Keratinocyte (primary cell): ENCODE measurements around the gene CXorf49B. TPM values are rescaled to one million over a fixed set of nuclear protein-coding genes. Genes with fewer than 3 reads are reported as not detected.
"Not testable (repeated sequence)": the region's sequence is repeated elsewhere in the genome, so short reads cannot be mapped to it uniquely, and the experiment has no call there.

Experiments
- DNase-seq: peaks from one replicate; pipeline ENCODE4 v3.0.0-alpha.2; 2011; ENCODE audit warnings: low read depth, missing footprints, low spot score
- FAIRE-seq: peaks from 2 replicates; lab custom pipeline; 2011; peaks lifted over from hg19 to GRCh38; lab: Jason Lieb, UNC
- H2AFZ ChIP-seq: 2 replicates; pipeline ENCODE4 v1.6.0; 2012; ENCODE audit warnings: low read length, control low read depth, inconsistent platforms; ENCODE audit not compliant: control insufficient read depth
- H3K27ac ChIP-seq: 2 replicates; pipeline ENCODE4 v1.5.1; 2011; ENCODE audit warnings: low read length; ENCODE audit not compliant: control insufficient read depth, insufficient read depth
- H3K27me3 ChIP-seq: 3 replicates; pipeline ENCODE4 v1.6.0; 2011; ENCODE audit warnings: low read length; ENCODE audit not compliant: control insufficient read depth, insufficient read depth; ENCODE audit errors: extremely low read depth
- H3K36me3 ChIP-seq, 2 experiments: 2 replicates in 1 of 2; 3 replicates in 1 of 2; pipeline ENCODE4 v1.5.1; 2011; ENCODE audit warnings: low read length in 2 of 2, mild to moderate bottlenecking in 1 of 2; ENCODE audit not compliant: control insufficient read depth in 2 of 2, insufficient read depth in 2 of 2; ENCODE audit errors: extremely low read depth in 1 of 2
- H3K4me1 ChIP-seq: 3 replicates; pipeline ENCODE4 v1.5.1; 2011; ENCODE audit warnings: low read length; ENCODE audit not compliant: control insufficient read depth, insufficient read depth; ENCODE audit errors: extremely low read depth
- H3K4me2 ChIP-seq: 3 replicates; pipeline ENCODE4 v1.6.0; 2011; ENCODE audit warnings: low read depth, low read length; ENCODE audit not compliant: control insufficient read depth, insufficient read depth; ENCODE audit errors: extremely low read depth
- H3K4me3 ChIP-seq, 3 experiments: fragments of 200-600 bp in 1 of 3; sonication (generic) in 1 of 3; 2 replicates in 2 of 3; 3 replicates in 1 of 3; pipeline ENCODE4 v1.5.1; 2011 to 2016; ENCODE audit warnings: low read length in 3 of 3, mild to moderate bottlenecking in 3 of 3, control low read depth in 2 of 3, inconsistent platforms in 1 of 3, low read depth in 1 of 3, mixed read lengths in 1 of 3, mixed run types in 1 of 3, moderate library complexity in 1 of 3; ENCODE audit not compliant: control insufficient read depth in 2 of 3, insufficient read depth in 2 of 3; ENCODE audit errors: extremely low read depth in 1 of 3
- H3K79me2 ChIP-seq: 2 replicates; pipeline ENCODE4 v1.6.0; 2012; ENCODE audit warnings: low read length; ENCODE audit not compliant: control insufficient read depth, insufficient read depth
- H3K9ac ChIP-seq: 3 replicates; pipeline ENCODE4 v1.6.0; 2011; ENCODE audit warnings: low read length; ENCODE audit not compliant: control insufficient read depth, insufficient read depth; ENCODE audit errors: extremely low read depth
- H3K9me1 ChIP-seq: 3 replicates; pipeline ENCODE4 v1.6.0; 2011; ENCODE audit warnings: low read length; ENCODE audit not compliant: control insufficient read depth, insufficient read depth; ENCODE audit errors: extremely low read depth
- H3K9me3 ChIP-seq: 2 replicates; pipeline ENCODE4 v1.5.1; 2012; ENCODE audit warnings: low read depth, low read length; ENCODE audit not compliant: control insufficient read depth
- H4K20me1 ChIP-seq: 3 replicates; pipeline ENCODE4 v1.6.0; 2011; ENCODE audit warnings: low read length; ENCODE audit not compliant: control insufficient read depth, insufficient read depth; ENCODE audit errors: extremely low read depth
- dilution Hi-C: fragments of 300-500 bp; cut with MboI; formaldehyde crosslinking; loops from one replicate; pipeline ENCODE4 v1.7.0; 2020; ENCODE audit warnings: low sequenced_read_pairs; ENCODE audit not compliant: extremely low pct_ligation_motif_present
- polyA minus RNA-seq, 3 experiments: library from RNA; depleted of rRNA, polyadenylated mRNA; stranded (reverse); fragments of >200 nt; gene quantifications; 1 replicate in 1 of 3; 2 replicates in 1 of 3; 3 replicates in 1 of 3; pipeline ENCODE4 v1.2.3, GENCODE V29; 2011
- polyA plus RNA-seq, 5 experiments: library from polyadenylated mRNA; depleted of rRNA in 3 of 5; stranded (reverse) in 3 of 5; stranded (forward) in 1 of 5; unstranded in 1 of 5; fragments of >200 nt; gene quantifications; 1 replicate in 1 of 5; 2 replicates in 3 of 5; 3 replicates in 1 of 5; pipeline versions ENCODE4 v1.2.1 to v1.2.3, GENCODE V29; 2011 to 2012; ENCODE audit warnings: missing spikeins in 2 of 5, low read depth in 1 of 5, low replicate concordance in 1 of 5

Gene CXorf49B
- polyA plus RNA-seq (not detected in 3 replicates), polyA minus RNA-seq (not detected in 3 replicates)
- not detected for polyA plus RNA-seq (2011; ENCODE audit: low read depth)
- not detected in 2 replicates for polyA plus RNA-seq (2011; cell fraction: cytosol; rRNA removed)
- not detected in 2 replicates for polyA plus RNA-seq (2011; cell fraction: nucleus; rRNA removed)
- not detected in 2 replicates for polyA plus RNA-seq (2012; ENCODE audit: low replicate concordance)
- polyA minus RNA-seq (2011; cell fraction: cytosol; rRNA and poly(A)+ RNA removed): not detected
- polyA minus RNA-seq (2011; cell fraction: nucleus; rRNA and poly(A)+ RNA removed): not detected in 2 replicates

DNA sequence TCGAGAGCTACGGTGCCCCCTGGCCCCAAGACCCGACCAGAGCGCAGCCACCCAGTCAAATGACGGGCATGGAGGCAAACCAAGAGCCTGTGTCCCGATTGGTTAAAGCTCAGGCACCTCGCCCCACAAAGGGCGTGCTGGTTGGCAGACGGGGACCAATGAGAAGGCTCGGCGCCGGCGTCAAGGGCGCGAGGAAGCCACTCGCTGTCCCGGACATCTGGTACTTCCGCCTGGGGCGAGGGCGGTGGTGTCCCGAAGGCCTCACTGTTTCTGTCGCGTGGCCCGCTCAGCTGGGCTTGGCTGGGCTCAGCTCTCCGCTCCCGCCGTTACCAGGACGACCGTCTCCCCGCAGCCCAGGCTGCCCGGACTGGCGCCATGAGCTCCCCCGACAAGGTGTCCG, at the start of gene CXorf49B:
Gene CXorf49B (plus strand): TSS at position 301 of the 400 bp plus-strand sequence. CDS start 75 bp downstream, at position 376.
- H3K9me1 ChIP-seq, H3K9ac ChIP-seq, H3K4me1 ChIP-seq, H3K36me3 ChIP-seq, dilution Hi-C loops, H3K4me3 ChIP-seq, H2AFZ ChIP-seq, H3K79me2 ChIP-seq, DNase-seq, H3K4me2 ChIP-seq, H4K20me1 ChIP-seq, FAIRE-seq, H3K9me3 ChIP-seq, H3K27me3 ChIP-seq, H3K27ac ChIP-seq: not testable (repeated sequence)

DNA sequence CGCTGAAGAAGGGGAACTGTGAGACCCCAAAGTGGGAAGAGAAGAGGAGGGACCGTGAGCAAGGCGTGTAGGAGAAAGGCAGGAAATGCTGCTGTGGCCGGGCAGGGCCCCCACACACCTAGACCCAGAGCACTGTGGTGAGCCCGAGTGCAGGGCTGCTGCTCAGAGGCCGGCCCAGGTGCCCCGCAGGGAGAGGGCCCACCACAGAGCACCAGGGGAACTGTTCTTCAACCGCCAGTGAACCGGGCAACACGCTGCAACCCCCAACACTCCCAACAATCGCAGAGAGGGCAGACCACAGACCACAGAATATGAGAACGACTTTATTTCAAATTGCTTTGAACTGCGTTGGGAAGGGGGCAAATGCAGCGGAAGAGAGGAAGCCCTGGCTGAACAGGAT, 49.1 kb upstream of the CXorf49B start:
- H3K4me1 ChIP-seq, H4K20me1 ChIP-seq, H3K27me3 ChIP-seq, H3K9ac ChIP-seq, H3K27ac ChIP-seq, H3K4me3 ChIP-seq, dilution Hi-C loops, H3K4me2 ChIP-seq, H3K79me2 ChIP-seq, H2AFZ ChIP-seq, H3K9me1 ChIP-seq, FAIRE-seq, DNase-seq, H3K9me3 ChIP-seq, H3K36me3 ChIP-seq: not testable (repeated sequence)

- H3K4me3 ChIP-seq, DNase-seq, FAIRE-seq, H3K4me1 ChIP-seq, H3K9me1 ChIP-seq, H2AFZ ChIP-seq, H3K4me2 ChIP-seq, H3K27me3 ChIP-seq, H3K27ac ChIP-seq, dilution Hi-C loops, H3K9me3 ChIP-seq, H4K20me1 ChIP-seq, H3K36me3 ChIP-seq, H3K9ac ChIP-seq, H3K79me2 ChIP-seq: not testable (repeated sequence)
Measured at GRCh38 chrX:71715551-71715950, 47.6 kb upstream of the CXorf49B start.

GRCh38 chrX:71716323-71716722, 46.8 kb upstream of the CXorf49B start:
- DNase-seq, dilution Hi-C loops, H3K27me3 ChIP-seq, H4K20me1 ChIP-seq, H3K79me2 ChIP-seq, FAIRE-seq, H3K4me3 ChIP-seq, H3K9me3 ChIP-seq, H3K4me2 ChIP-seq, H3K27ac ChIP-seq, H2AFZ ChIP-seq, H3K36me3 ChIP-seq, H3K9me1 ChIP-seq, H3K4me1 ChIP-seq, H3K9ac ChIP-seq: not testable (repeated sequence)

DNA sequence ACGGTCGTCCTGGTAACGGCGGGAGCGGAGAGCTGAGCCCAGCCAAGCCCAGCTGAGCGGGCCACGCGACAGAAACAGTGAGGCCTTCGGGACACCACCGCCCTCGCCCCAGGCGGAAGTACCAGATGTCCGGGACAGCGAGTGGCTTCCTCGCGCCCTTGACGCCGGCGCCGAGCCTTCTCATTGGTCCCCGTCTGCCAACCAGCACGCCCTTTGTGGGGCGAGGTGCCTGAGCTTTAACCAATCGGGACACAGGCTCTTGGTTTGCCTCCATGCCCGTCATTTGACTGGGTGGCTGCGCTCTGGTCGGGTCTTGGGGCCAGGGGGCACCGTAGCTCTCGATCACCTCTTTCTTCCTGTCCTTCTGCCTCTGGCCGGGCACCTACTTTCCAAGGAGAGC, 45.0 kb upstream of the CXorf49B start, which contains the start of gene CXorf49:
Gene CXorf49 (minus strand): TSS at position 101 of the 400 bp plus-strand sequence. CDS start 134 bp downstream, outside the sequence.
- H4K20me1 ChIP-seq, H3K9me3 ChIP-seq, DNase-seq, dilution Hi-C loops, H3K4me3 ChIP-seq, FAIRE-seq, H3K27ac ChIP-seq, H3K27me3 ChIP-seq, H3K79me2 ChIP-seq, H3K9ac ChIP-seq, H3K36me3 ChIP-seq, H3K4me1 ChIP-seq, H2AFZ ChIP-seq, H3K9me1 ChIP-seq, H3K4me2 ChIP-seq: not testable (repeated sequence)
